ENCODE measurements around the gene DTNB.

DNA sequence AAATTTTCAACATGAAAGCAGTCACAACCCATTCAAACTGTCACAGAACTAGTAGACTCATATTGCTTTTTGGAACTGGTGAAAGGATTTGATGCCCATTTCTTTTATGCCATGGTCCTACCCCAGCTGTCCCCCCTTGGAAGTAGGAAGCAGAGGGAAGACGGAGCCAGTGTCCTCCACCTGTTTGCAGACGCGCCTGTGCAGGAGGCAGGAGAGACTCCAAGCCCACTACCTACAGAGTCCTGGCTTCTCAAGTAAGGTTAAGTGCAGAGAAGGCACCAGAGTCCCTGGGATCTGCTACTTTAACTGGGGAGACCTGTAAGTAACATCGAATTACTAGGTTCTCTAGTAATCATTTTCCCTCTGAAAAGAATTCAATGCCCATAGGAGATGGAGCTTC is 299.0 kb downstream of the DTNB start:
- TF ChIP-seq YY1 (tag by site-specific recombination; IDR thresholded peaks at IDR 0.05), result no peak
- TF ChIP-seq ZNF830 (tag by site-specific recombination; IDR thresholded peaks at IDR 0.05; ENCODE audit: low read depth), result no peak
- TF ChIP-seq, protein P1, sequence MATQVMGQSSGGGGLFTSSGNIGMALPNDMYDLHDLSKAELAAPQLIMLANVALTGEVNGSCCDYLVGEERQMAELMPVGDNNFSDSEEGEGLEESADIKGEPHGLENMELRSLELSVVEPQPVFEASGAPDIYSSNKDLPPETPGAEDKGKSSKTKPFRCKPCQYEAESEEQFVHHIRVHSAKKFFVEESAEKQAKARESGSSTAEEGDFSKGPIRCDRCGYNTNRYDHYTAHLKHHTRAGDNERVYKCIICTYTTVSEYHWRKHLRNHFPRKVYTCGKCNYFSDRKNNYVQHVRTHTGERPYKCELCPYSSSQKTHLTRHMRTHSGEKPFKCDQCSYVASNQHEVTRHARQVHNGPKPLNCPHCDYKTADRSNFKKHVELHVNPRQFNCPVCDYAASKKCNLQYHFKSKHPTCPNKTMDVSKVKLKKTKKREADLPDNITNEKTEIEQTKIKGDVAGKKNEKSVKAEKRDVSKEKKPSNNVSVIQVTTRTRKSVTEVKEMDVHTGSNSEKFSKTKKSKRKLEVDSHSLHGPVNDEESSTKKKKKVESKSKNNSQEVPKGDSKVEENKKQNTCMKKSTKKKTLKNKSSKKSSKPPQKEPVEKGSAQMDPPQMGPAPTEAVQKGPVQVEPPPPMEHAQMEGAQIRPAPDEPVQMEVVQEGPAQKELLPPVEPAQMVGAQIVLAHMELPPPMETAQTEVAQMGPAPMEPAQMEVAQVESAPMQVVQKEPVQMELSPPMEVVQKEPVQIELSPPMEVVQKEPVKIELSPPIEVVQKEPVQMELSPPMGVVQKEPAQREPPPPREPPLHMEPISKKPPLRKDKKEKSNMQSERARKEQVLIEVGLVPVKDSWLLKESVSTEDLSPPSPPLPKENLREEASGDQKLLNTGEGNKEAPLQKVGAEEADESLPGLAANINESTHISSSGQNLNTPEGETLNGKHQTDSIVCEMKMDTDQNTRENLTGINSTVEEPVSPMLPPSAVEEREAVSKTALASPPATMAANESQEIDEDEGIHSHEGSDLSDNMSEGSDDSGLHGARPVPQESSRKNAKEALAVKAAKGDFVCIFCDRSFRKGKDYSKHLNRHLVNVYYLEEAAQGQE (tag by site-specific recombination; IDR thresholded peaks at IDR 0.05), result no peak
- TF ChIP-seq, protein P2, sequence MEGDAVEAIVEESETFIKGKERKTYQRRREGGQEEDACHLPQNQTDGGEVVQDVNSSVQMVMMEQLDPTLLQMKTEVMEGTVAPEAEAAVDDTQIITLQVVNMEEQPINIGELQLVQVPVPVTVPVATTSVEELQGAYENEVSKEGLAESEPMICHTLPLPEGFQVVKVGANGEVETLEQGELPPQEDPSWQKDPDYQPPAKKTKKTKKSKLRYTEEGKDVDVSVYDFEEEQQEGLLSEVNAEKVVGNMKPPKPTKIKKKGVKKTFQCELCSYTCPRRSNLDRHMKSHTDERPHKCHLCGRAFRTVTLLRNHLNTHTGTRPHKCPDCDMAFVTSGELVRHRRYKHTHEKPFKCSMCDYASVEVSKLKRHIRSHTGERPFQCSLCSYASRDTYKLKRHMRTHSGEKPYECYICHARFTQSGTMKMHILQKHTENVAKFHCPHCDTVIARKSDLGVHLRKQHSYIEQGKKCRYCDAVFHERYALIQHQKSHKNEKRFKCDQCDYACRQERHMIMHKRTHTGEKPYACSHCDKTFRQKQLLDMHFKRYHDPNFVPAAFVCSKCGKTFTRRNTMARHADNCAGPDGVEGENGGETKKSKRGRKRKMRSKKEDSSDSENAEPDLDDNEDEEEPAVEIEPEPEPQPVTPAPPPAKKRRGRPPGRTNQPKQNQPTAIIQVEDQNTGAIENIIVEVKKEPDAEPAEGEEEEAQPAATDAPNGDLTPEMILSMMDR (tag by site-specific recombination; IDR thresholded peaks at IDR 0.05), result no peak
- no peak for TF ChIP-seq GLIS2 (tag by site-specific recombination; IDR thresholded peaks at IDR 0.05)
